SK-N-SH (cell line): Measurements from ENCODE around the gene FGF22.
"Not testable (repeated sequence)": the region's sequence is repeated elsewhere in the genome, so short reads cannot be mapped to it uniquely, and the experiment has no call there.

Experiments
- CTCF ChIP-seq: fragments of 200-600 bp; sonication (generic); IDR thresholded peaks from 2 replicates; pipeline ENCODE4 v1.6.1; 2017; ENCODE audit warnings: antibody characterized with exemption, mild to moderate bottlenecking, moderate library complexity
- EP300 ChIP-seq, 2 experiments: IDR thresholded peaks; 2 replicates each; pipeline versions ENCODE4 v1.4.0 to v1.6.1; 2012; ENCODE audit warnings: borderline replicate concordance in 1 of 2, low read depth in 1 of 2, low read length in 1 of 2
- GATA2 ChIP-seq: sonication (generic); formaldehyde crosslinking; IDR thresholded peaks from 2 replicates; pipeline ENCODE4 v1.5.0; 2020; ENCODE audit warnings: mild to moderate bottlenecking, missing genetic modification reagents
- JUND ChIP-seq: IDR thresholded peaks from 2 replicates; pipeline ENCODE4 v1.4.0; 2012
- MAX ChIP-seq: IDR thresholded peaks from 2 replicates; pipeline ENCODE4 v1.4.0; 2012; ENCODE audit warnings: low read depth
- MXI1 ChIP-seq: IDR thresholded peaks from 2 replicates; pipeline ENCODE4 v1.6.1; 2012; ENCODE audit warnings: mild to moderate bottlenecking, low read depth, low read length, improper control_type of control experiment
- NRF1 ChIP-seq: IDR thresholded peaks from 2 replicates; pipeline ENCODE4 v1.6.1; 2012; ENCODE audit warnings: low read depth, mild to moderate bottlenecking, low read length
- PBX3 ChIP-seq: IDR thresholded peaks from 2 replicates; pipeline ENCODE4; 2012
- POLR2AphosphoS5 ChIP-seq: IDR thresholded peaks from 2 replicates; pipeline ENCODE4 v1.6.1; 2012; ENCODE audit warnings: low read depth, low read length
- RCOR1 ChIP-seq: fragments of 150-350 bp; IDR thresholded peaks from 2 replicates; pipeline ENCODE4 v1.6.1; 2017; ENCODE audit warnings: antibody characterized with exemption, low read length
- REST ChIP-seq: IDR thresholded peaks from 2 replicates; pipeline ENCODE4 v1.6.1; 2012; ENCODE audit warnings: mild to moderate bottlenecking, low read depth, low read length, moderate library complexity
- USF2 ChIP-seq: fragments of 150-350 bp; IDR thresholded peaks from 2 replicates; pipeline ENCODE4 v1.6.1; 2017; ENCODE audit warnings: antibody characterized with exemption, low read length, low read depth, borderline replicate concordance

DNA sequence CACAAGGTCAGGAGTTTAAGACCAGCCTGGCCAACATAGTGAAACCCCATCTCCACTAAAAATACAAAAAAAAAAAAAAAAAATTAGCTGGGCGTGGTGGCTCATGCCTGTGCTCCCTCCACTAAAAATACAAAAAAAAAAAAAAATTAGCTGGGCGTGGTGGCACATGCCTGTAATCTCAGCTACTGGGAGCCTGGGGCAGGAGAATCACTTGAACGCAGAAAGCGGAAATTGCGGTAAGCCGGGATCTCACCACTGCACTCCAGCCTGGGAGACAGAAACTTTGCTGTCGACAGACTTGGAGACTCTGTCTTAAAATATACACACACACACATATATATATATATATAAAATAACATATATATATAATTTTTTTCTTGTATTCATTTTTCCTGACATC is 13.1 kb upstream of the FGF22 start:
- TF ChIP-seq CTCF; PBX3; MAX; REST; NRF1; GATA2 (CRISPR knock-in tag); MXI1; USF2; POLR2AphosphoS5; EP300 (IDR thresholded peaks at IDR 0.05; ENCODE audit: borderline replicate concordance in 1 of 2, low read depth in 1 of 2, low read length in 1 of 2); JUND; RCOR1: not testable (repeated sequence)
